ENCODE data around the gene APOBEC3B.
"Not testable (repeated sequence)": the region's sequence is repeated elsewhere in the genome, so short reads cannot be mapped to it uniquely, and the experiment has no call there.

DNA sequence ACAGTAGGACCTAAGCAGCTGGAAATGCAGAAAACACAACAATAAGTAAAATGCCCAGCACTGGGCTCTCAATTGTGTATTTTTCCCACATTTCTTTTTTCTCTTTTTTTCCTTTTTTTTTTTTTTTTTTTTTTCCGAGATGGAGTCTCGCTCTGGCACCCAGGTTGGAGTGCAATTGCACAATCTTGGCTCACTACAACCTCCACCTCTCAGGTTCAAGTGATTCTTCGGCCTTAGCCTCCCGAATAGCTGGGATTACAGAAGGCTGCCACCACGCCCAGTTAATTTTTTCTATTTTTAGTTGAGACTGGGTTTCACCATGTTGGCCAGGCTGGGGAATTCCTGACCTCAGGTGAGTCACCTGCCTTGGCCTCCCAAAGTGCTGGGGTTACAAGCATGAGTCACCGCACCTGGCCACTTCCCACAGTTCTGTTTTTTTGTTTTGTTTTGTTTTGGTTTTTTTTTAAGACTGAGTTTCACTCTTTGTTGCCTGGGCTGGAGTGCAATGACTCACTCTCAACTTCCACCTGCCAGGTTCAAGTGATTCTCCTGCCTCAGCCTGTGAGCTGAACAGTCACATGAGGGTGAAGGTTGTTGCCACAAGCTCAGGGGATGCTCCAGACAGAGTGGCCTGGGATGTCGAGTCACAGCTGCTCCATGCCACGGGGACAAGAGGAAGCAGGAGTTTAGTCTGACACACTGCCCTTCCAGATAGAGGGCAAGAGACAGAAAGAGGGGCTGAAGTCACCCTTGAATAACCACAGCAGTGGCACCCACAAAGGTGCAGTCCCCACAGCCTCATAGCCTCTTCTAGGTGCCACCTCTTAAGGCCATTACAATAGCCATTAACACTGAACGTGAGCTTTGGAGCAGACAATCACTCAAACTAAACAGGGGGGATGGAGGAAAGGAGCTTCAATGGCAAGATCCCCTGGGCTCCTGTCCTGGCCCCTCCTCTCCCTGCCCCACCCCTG lies 2.9 kb downstream of the APOBEC3B start:
- not testable (repeated sequence) for TF ChIP-seq EZH2 (IDR thresholded peaks at IDR 0.05; ENCODE audit: borderline replicate concordance, low read depth, low read length, severe bottlenecking); JUN (IDR thresholded peaks at IDR 0.05; ENCODE audit: borderline replicate concordance, insufficient read depth, insufficient read length, low read depth); POLR2A (IDR thresholded peaks at IDR 0.05; ENCODE audit: low read depth, low read length); MAX (IDR thresholded peaks at IDR 0.05; ENCODE audit: insufficient read depth, insufficient read length); MYC (IDR thresholded peaks at IDR 0.05; ENCODE audit: low read depth, low read length); FOS (IDR thresholded peaks at IDR 0.05; ENCODE audit: borderline replicate concordance, insufficient read depth, low read length)
- TF ChIP-seq, protein P1, sequence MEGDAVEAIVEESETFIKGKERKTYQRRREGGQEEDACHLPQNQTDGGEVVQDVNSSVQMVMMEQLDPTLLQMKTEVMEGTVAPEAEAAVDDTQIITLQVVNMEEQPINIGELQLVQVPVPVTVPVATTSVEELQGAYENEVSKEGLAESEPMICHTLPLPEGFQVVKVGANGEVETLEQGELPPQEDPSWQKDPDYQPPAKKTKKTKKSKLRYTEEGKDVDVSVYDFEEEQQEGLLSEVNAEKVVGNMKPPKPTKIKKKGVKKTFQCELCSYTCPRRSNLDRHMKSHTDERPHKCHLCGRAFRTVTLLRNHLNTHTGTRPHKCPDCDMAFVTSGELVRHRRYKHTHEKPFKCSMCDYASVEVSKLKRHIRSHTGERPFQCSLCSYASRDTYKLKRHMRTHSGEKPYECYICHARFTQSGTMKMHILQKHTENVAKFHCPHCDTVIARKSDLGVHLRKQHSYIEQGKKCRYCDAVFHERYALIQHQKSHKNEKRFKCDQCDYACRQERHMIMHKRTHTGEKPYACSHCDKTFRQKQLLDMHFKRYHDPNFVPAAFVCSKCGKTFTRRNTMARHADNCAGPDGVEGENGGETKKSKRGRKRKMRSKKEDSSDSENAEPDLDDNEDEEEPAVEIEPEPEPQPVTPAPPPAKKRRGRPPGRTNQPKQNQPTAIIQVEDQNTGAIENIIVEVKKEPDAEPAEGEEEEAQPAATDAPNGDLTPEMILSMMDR (IDR thresholded peaks at IDR 0.05; ENCODE audit: extremely low read depth in 1 of 2, insufficient read depth in 1 of 2, low read depth in 1 of 2, low read length in 2 of 2) = not testable (repeated sequence)
